IMR-90 (cell line): ENCODE data around the gene SH3RF2. TPM values are rescaled to one million over a fixed set of nuclear protein-coding genes. Genes with fewer than 3 reads are reported as not detected.

Source experiments
- ATAC-seq: fragments of 200-7000 bp; cut with Tn5 transposase; 2 replicates; pipeline ENCODE4 v1.9.1; 2020; ENCODE audit warnings: low read depth, mild to moderate bottlenecking, moderate library complexity
- BruUV-seq: library from RNA; stranded (reverse); fragments of 400-500 nt; replicated peaks from 2 replicates; lab custom pipeline; 2021; lab: Mats Ljungman, UMichigan
- CTCF ChIA-PET: fragments of 300-600 bp; formaldehyde crosslinking; extraction: SDS; loops from one replicate; lab custom pipeline; 2021; ENCODE audit warnings: antibody characterized with exemption; lab: Yijun Ruan, JAX
- POLR2A ChIA-PET: fragments of 300-600 bp; sonication (Branson Sonifier 250); formaldehyde crosslinking; loops from one replicate; lab custom pipeline; 2022; ENCODE audit warnings: antibody characterized with exemption; ENCODE audit not compliant: unreplicated experiment; lab: Charles Lee
- DNase-seq: peaks from one replicate; pipeline ENCODE4 v3.0.0; 2013
- H2AFZ ChIP-seq: replicated peaks from 2 replicates; pipeline ENCODE3; 2013; ENCODE audit warnings: low read length, mild to moderate bottlenecking; ENCODE audit not compliant: poor library complexity
- H2AK5ac ChIP-seq: 2 replicates; pipeline ENCODE4 v1.6.1; 2013; ENCODE audit warnings: low read depth, low read length, inconsistent platforms
- H2AK9ac ChIP-seq: replicated peaks from 2 replicates; pipeline ENCODE3; 2013; ENCODE audit warnings: mild to moderate bottlenecking, low read depth, low read length, moderate library complexity; ENCODE audit not compliant: poor library complexity
- H2BK120ac ChIP-seq: 2 replicates; pipeline ENCODE4 v1.6.1; 2013; ENCODE audit warnings: low read depth, low read length, inconsistent platforms
- H2BK15ac ChIP-seq: 3 replicates; pipeline ENCODE4 v1.6.1; 2013; ENCODE audit warnings: low read depth, low read length, inconsistent platforms
- H2BK20ac ChIP-seq: 2 replicates; pipeline ENCODE4 v1.6.1; 2013; ENCODE audit warnings: low read depth, mild to moderate bottlenecking, inconsistent platforms, low read length, moderate library complexity
- H2BK5ac ChIP-seq: 2 replicates; pipeline ENCODE4 v1.6.1; 2013; ENCODE audit warnings: mild to moderate bottlenecking, low read depth, low read length, inconsistent platforms; ENCODE audit not compliant: poor library complexity, severe bottlenecking
- H3K14ac ChIP-seq: replicated peaks from 2 replicates; pipeline ENCODE4 v1.6.1; 2013; ENCODE audit warnings: low read depth, low read length, inconsistent platforms
- H3K18ac ChIP-seq: 2 replicates; pipeline ENCODE4 v1.6.1; 2013; ENCODE audit warnings: low read depth, low read length, control low read depth
- H3K23ac ChIP-seq: 2 replicates; pipeline ENCODE4 v1.6.1; 2013; ENCODE audit warnings: low read depth, low read length, inconsistent platforms
- H3K27ac ChIP-seq: 2 replicates; pipeline ENCODE4 v1.5.1; 2013; ENCODE audit warnings: mild to moderate bottlenecking, control low read depth, low read length; ENCODE audit not compliant: insufficient read depth
- H3K27me3 ChIP-seq: 2 replicates; pipeline ENCODE4 v1.6.1; 2013; ENCODE audit warnings: low read length; ENCODE audit not compliant: control insufficient read depth, insufficient read depth
- H3K36me3 ChIP-seq: 2 replicates; pipeline ENCODE4 v1.6.1; 2013; ENCODE audit warnings: low read length, mixed read lengths; ENCODE audit not compliant: control insufficient read depth, insufficient read depth
- H3K4ac ChIP-seq: 2 replicates; pipeline ENCODE4 v1.6.1; 2013; ENCODE audit warnings: low read depth, low read length, inconsistent platforms
- H3K4me1 ChIP-seq: 2 replicates; pipeline ENCODE4 v1.6.1; 2013; ENCODE audit warnings: low read length, mixed read lengths; ENCODE audit not compliant: control insufficient read depth, insufficient read depth
- H3K4me2 ChIP-seq: 2 replicates; pipeline ENCODE4 v1.6.1; 2013; ENCODE audit warnings: low read depth, mild to moderate bottlenecking, control low read depth, low read length, moderate library complexity
- H3K4me3 ChIP-seq: 2 replicates; pipeline ENCODE4 v1.5.1; 2013; ENCODE audit warnings: low read depth, mild to moderate bottlenecking, control low read depth, low read length, moderate library complexity; ENCODE audit not compliant: insufficient read depth
- H3K56ac ChIP-seq: 2 replicates; pipeline ENCODE4 v1.6.1; 2013; ENCODE audit warnings: low read length, inconsistent platforms; ENCODE audit not compliant: insufficient read depth; ENCODE audit errors: extremely low read depth
- H3K79me1 ChIP-seq, 2 experiments: 2 replicates each; pipeline ENCODE4 v1.6.1; 2013; ENCODE audit warnings: low read length in 2 of 2, inconsistent platforms in 1 of 2, low read depth in 1 of 2
- H3K9ac ChIP-seq: 2 replicates; pipeline ENCODE4 v1.6.1; 2013; ENCODE audit warnings: low read depth, low read length, control low read depth
- H3K9me1 ChIP-seq: 2 replicates; pipeline ENCODE4 v1.6.1; 2013; ENCODE audit warnings: low read length, inconsistent platforms; ENCODE audit not compliant: insufficient read depth
- H3K9me3 ChIP-seq: 2 replicates; pipeline ENCODE4 v1.6.1; 2013; ENCODE audit warnings: low read length; ENCODE audit not compliant: control insufficient read depth, insufficient read depth
- H4K20me1 ChIP-seq: 2 replicates; pipeline ENCODE4 v1.6.1; 2013; ENCODE audit warnings: low read length, inconsistent platforms; ENCODE audit not compliant: insufficient read depth
- H4K5ac ChIP-seq: 2 replicates; pipeline ENCODE4 v1.6.1; 2013; ENCODE audit warnings: mild to moderate bottlenecking, low read depth, low read length, control low read depth
- H4K8ac ChIP-seq, 2 experiments: 2 replicates each; pipeline ENCODE4 v1.6.1; 2013; ENCODE audit warnings: low read depth in 2 of 2, low read length in 2 of 2, control low read depth in 1 of 2, inconsistent platforms in 1 of 2
- H4K91ac ChIP-seq: 2 replicates; pipeline ENCODE4 v1.6.1; 2013; ENCODE audit warnings: low read depth, low read length, inconsistent platforms; ENCODE audit not compliant: insufficient read depth
- BHLHE40 ChIP-seq: fragments of 150-350 bp; IDR thresholded peaks from 2 replicates; pipeline ENCODE4 v1.6.1; 2016; ENCODE audit warnings: mild to moderate bottlenecking, low read depth, low read length
- CEBPB ChIP-seq: IDR thresholded peaks from 2 replicates; pipeline ENCODE4 v1.6.1; 2012; ENCODE audit warnings: low read depth, low read length, improper control_type of control experiment
- CHD1 ChIP-seq: IDR thresholded peaks from 2 replicates; pipeline ENCODE4 v1.6.1; 2012; ENCODE audit warnings: low read depth, low read length, improper control_type of control experiment
- CTCF ChIP-seq: conservative IDR thresholded peaks from 2 replicates; pipeline ENCODE4 v1.5.1; 2012; ENCODE audit warnings: mild to moderate bottlenecking, low read depth, low read length, improper control_type of control experiment
- MAZ ChIP-seq: IDR thresholded peaks from 2 replicates; pipeline ENCODE4 v1.6.1; 2012; ENCODE audit warnings: low read depth, mild to moderate bottlenecking, low read length, improper control_type of control experiment, moderate library complexity, borderline replicate concordance
- MXI1 ChIP-seq: IDR thresholded peaks from 2 replicates; pipeline ENCODE4 v1.6.1; 2012; ENCODE audit warnings: low read depth, mild to moderate bottlenecking, low read length, moderate library complexity, borderline replicate concordance
- NFE2L2 ChIP-seq: fragments of 150-350 bp; IDR thresholded peaks from 2 replicates; pipeline ENCODE4 v1.6.1; 2016; ENCODE audit warnings: low read depth, mild to moderate bottlenecking, low read length
- POLR2A ChIP-seq: IDR thresholded peaks from 2 replicates; pipeline ENCODE4 v1.6.1; 2012; ENCODE audit warnings: mild to moderate bottlenecking, low read depth, low read length
- RFX5 ChIP-seq: IDR thresholded peaks from 2 replicates; pipeline ENCODE4 v1.8.0; 2012; ENCODE audit warnings: low read depth, mild to moderate bottlenecking, low read length, moderate library complexity
- SMC3 ChIP-seq: fragments of 150-350 bp; IDR thresholded peaks from 2 replicates; pipeline ENCODE4 v1.6.1; 2016; ENCODE audit warnings: low read depth, mild to moderate bottlenecking, antibody characterized with exemption, low read length, moderate library complexity
- USF2 ChIP-seq: fragments of 150-350 bp; IDR thresholded peaks from 2 replicates; pipeline ENCODE4 v1.6.1; 2017; ENCODE audit warnings: mild to moderate bottlenecking, antibody characterized with exemption, low read length, low read depth
- WGBS, 2 experiments: methylation state at CpG; one replicate each; pipeline versions ENCODE4 v1.1.5 to v1.1.7; 2013; ENCODE audit warnings: missing lambda C conversion rate in 2 of 2; ENCODE audit not compliant: insufficient read length in 1 of 2; ENCODE audit errors: extremely low coverage in 2 of 2; 5-methylcytosine and 5-hydroxymethylcytosine counted together
- dilution Hi-C: fragments of 300-500 bp; cut with HindIII; formaldehyde crosslinking; loops from one replicate; pipeline ENCODE4 v1.14.3; 2018; ENCODE audit warnings: low sequenced_read_pairs; ENCODE audit not compliant: unreplicated experiment
- in situ Hi-C: fragments of 300-500 bp; cut with MboI; formaldehyde crosslinking; loops from 3 replicates; pipeline ENCODE4 v1.14.3; 2019; ENCODE audit warnings: low sequenced_read_pairs, inconsistent platforms, mixed read lengths
- intact Hi-C: fragments of 100-400 bp; cut with micrococcal nuclease; formaldehyde crosslinking; loops from 2 replicates; pipeline ENCODE4 v1.10.0; 2022
- polyA plus RNA-seq, 3 experiments: library from polyadenylated mRNA; depleted of rRNA; stranded (reverse); fragments of >200 nt; gene quantifications; 2 replicates each; pipeline ENCODE4 v1.2.3, GENCODE V29; 2012; ENCODE audit warnings: low replicate concordance in 1 of 3
- total RNA-seq: library from RNA; depleted of rRNA; stranded (reverse); fragments of >200 nt; gene quantifications from 2 replicates; pipeline ENCODE4 v1.2.3, GENCODE V29; 2012

Gene SH3RF2
- total and polyA plus RNA-seq, 2 of the 4 experiments (the other 2 are of a cell fraction): 1.3 to 1.7 TPM

- no peak overlapping the region for H3K14ac ChIP-seq
- BruUV-seq: no TSS peak
- H3K27ac ChIP-seq: no peak overlapping the region
- in situ Hi-C loops (no loop called here), intact Hi-C loops (no loop called here), dilution Hi-C loops (no loop called here)
- ChIA-PET CTCF (no interaction called here), POLR2A (no interaction called here)
- no peak overlapping the region for H3K23ac ChIP-seq
- H4K91ac ChIP-seq: no peak overlapping the region
- no peak overlapping the region for H2AFZ ChIP-seq
- no peak overlapping the region for H3K4me3 ChIP-seq
- no peaks in the 10 kb centered on the region for H3K79me1 ChIP-seq
- no peak overlapping the region for H2BK5ac ChIP-seq
- no peaks in the 10 kb centered on the region for H3K9me1 ChIP-seq
- no peaks in the 10 kb centered on the region for H3K36me3 ChIP-seq
- no peak overlapping the region for H3K9ac ChIP-seq
- H4K8ac ChIP-seq: no peak overlapping the region
- H2AK5ac ChIP-seq: no peak overlapping the region
- H3K56ac ChIP-seq: no peak overlapping the region
- H4K5ac ChIP-seq: no peak overlapping the region
- H3K4me1 ChIP-seq: no peaks in the 10 kb centered on the region
- 0 out of 2 replicates have a peak, but pooled peaks cover 2% of the 10 kb centered on the region for H3K9me3 ChIP-seq
- WGBS, 2 experiments: 80% methylated on average over 2 of the region's 4 CpGs; no CpG with 5 or more reads in 1 of the 2 experiments
- H3K4me2 ChIP-seq: no peak overlapping the region
- no peak overlapping the region for H2BK120ac ChIP-seq
- DNase-seq (no peak), ATAC-seq (no peak)
- H2BK15ac ChIP-seq: no peak overlapping the region
- H3K18ac ChIP-seq: no peak overlapping the region
- no peak for TF ChIP-seq RFX5
- TF ChIP-seq MXI1: no peak
- no peak for TF ChIP-seq SMC3
- TF ChIP-seq NFE2L2: no peak
- TF ChIP-seq POLR2A: no peak
- TF ChIP-seq MAZ: no peak
- no peak for TF ChIP-seq CEBPB
- no peak for TF ChIP-seq BHLHE40
- no peak for TF ChIP-seq USF2
- TF ChIP-seq CHD1: no peak
- no peak for TF ChIP-seq CTCF
- H4K20me1 ChIP-seq: no peaks in the 10 kb centered on the region
- no peak overlapping the region for H3K4ac ChIP-seq
- peaks cover 2% of the 10 kb centered on the region; the same call in 1 of the 2 replicates for H3K27me3 ChIP-seq
- H2AK9ac ChIP-seq: no peak overlapping the region
- no peak overlapping the region for H2BK20ac ChIP-seq
These were observed 148.0 kb downstream of the SH3RF2 start for GRCh38 chr5:146084376-146084775.
